NT2/D1 (cell line): Measurements from ENCODE around the gene CLEC6A.

ENCODE experiments used
- SUZ12 ChIP-seq: IDR thresholded peaks from 2 replicates; pipeline ENCODE4 v1.6.1; 2011; ENCODE audit not compliant: insufficient read length, insufficient read depth; ENCODE audit errors: extremely low read depth
- YY1 ChIP-seq: IDR thresholded peaks from 2 replicates; pipeline ENCODE4 v1.6.1; 2011; ENCODE audit not compliant: insufficient read length, insufficient read depth

DNA sequence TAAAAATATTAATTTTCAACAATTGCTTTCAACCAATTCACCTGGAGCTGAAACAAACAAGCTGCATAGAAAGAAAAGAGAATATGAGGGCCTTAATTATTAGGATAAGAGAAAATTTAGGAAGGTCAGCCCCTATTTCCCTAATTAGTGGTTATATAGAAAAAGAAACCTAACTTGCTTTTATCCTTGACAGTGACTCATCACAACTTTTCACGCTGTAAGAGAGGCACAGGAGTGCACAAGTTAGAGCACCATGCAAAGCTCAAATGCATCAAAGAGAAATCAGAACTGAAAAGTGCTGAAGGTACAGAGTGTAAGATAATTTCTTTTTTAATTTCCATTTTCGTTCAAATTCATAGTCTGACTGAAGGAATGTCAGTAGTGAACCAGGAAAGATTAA is 62.2 kb downstream of the CLEC6A start:
- TF ChIP-seq YY1 (no peak), SUZ12 (no peak)
